Measurements from ENCODE around the gene MAN1A1.

The MAN1A1 gene

GRCh38 chr6:119240257-119241110, 109.1 kb downstream of the MAN1A1 start:
- H3K4me3 ChIP-seq (ENCODE audit: low read depth, low read length) = no peak overlapping the region

GRCh38 chr6:119237177-119237715, 112.3 kb downstream of the MAN1A1 start:
- TF ChIP-seq CTCF (IDR thresholded peaks at IDR 0.05; ENCODE audit: borderline replicate concordance, insufficient read depth, low read depth, low read length) = no peak
- H3K4me3 ChIP-seq (ENCODE audit: low read depth, low read length) = no peak overlapping the region

More at GRCh38 chr6:119240257-119241110, 109.1 kb downstream of the MAN1A1 start:
- no peak for TF ChIP-seq CTCF (IDR thresholded peaks at IDR 0.05; ENCODE audit: borderline replicate concordance, insufficient read depth, low read depth, low read length)

GRCh38 chr6:119234941-119235340, 114.6 kb downstream of the MAN1A1 start:
- no peak for TF ChIP-seq CTCF (IDR thresholded peaks at IDR 0.05; ENCODE audit: borderline replicate concordance, insufficient read depth, low read depth, low read length)
- H3K4me3 ChIP-seq (ENCODE audit: low read depth, low read length) = no peak overlapping the region

- no peak overlapping the region for H3K4me3 ChIP-seq (ENCODE audit: low read depth, low read length)
- no peak for TF ChIP-seq CTCF (IDR thresholded peaks at IDR 0.05; ENCODE audit: borderline replicate concordance, insufficient read depth, low read depth, low read length)
Measured at GRCh38 chr6:119234457-119234856, 115.1 kb downstream of the MAN1A1 start.

GRCh38 chr6:119233312-119233984, 116.1 kb downstream of the MAN1A1 start:
- TF ChIP-seq CTCF (IDR thresholded peaks at IDR 0.05; ENCODE audit: borderline replicate concordance, insufficient read depth, low read depth, low read length) = no peak
- no peak overlapping the region for H3K4me3 ChIP-seq (ENCODE audit: low read depth, low read length)

- no peak for TF ChIP-seq CTCF (IDR thresholded peaks at IDR 0.05; ENCODE audit: borderline replicate concordance, insufficient read depth, low read depth, low read length)
- H3K4me3 ChIP-seq (ENCODE audit: low read depth, low read length) = no peak overlapping the region
Measured at GRCh38 chr6:119231394-119231793, 118.2 kb downstream of the MAN1A1 start.
